Stimulated activated memory B cell treated with anti-CD40 and anti-IgM and Interleukin-4, amounts not matched to agents 10 μg/mL and 1 μg/mL and 100 μg/mL, for 72 hours (primary cell): ENCODE results near the gene ZBTB6.
"Not testable (repeated sequence)": the region's sequence is repeated elsewhere in the genome, so short reads cannot be mapped to it uniquely, and the experiment has no call there.

Experiments used
- ATAC-seq: fragments of 150-1000 bp; cut with Tn5 transposase; 2 replicates; pipeline ENCODE4 v1.10.0; 2021
- H3K27ac Mint-ChIP-seq: one replicate; pipeline ENCODE4 v1.8.0; 2022; ENCODE audit warnings: mild to moderate bottlenecking, mixed read lengths
- H3K27me3 Mint-ChIP-seq: one replicate; pipeline ENCODE4 v1.8.0; 2022; ENCODE audit warnings: mixed read lengths
- H3K36me3 Mint-ChIP-seq: one replicate; pipeline ENCODE4 v1.8.0; 2022; ENCODE audit warnings: mixed read lengths
- H3K4me1 Mint-ChIP-seq: one replicate; pipeline ENCODE4 v1.8.0; 2022; ENCODE audit warnings: mixed read lengths
- H3K4me3 Mint-ChIP-seq: one replicate; pipeline ENCODE4 v1.8.0; 2022; ENCODE audit warnings: mild to moderate bottlenecking, moderate library complexity, mixed read lengths
- H3K9me3 Mint-ChIP-seq: one replicate; pipeline ENCODE4 v1.8.0; 2022; ENCODE audit warnings: mixed read lengths

ZBTB6 gene

DNA sequence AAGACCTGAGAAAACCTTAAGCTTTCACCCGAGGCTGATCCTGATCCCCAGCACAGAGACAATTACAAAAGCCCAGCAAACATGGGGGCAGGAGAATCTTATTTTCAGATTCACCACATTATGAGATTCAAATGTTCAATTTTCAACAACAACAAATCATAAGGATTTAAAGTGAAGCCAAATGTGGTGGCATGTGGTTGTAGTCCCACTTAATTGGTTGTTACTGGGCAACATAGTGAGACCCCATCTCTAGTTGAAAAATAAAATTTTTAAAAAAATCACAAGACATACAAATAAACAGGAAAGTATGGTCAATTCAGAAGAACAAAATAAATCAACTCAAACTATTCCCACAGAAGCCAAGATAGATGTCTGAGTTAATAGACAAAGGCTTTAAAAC is 23.8 kb upstream of the ZBTB6 start:
- no peaks in the 10 kb centered on the region for H3K27me3 Mint-ChIP-seq
- no peak overlapping the region for H3K27ac Mint-ChIP-seq
- H3K4me3 Mint-ChIP-seq: no peak overlapping the region
- H3K9me3 Mint-ChIP-seq: no peaks in the 10 kb centered on the region
- ATAC-seq: no peak
- peaks cover 31% of the 10 kb centered on the region for H3K4me1 Mint-ChIP-seq
- peaks cover 25% of the 10 kb centered on the region for H3K36me3 Mint-ChIP-seq

DNA sequence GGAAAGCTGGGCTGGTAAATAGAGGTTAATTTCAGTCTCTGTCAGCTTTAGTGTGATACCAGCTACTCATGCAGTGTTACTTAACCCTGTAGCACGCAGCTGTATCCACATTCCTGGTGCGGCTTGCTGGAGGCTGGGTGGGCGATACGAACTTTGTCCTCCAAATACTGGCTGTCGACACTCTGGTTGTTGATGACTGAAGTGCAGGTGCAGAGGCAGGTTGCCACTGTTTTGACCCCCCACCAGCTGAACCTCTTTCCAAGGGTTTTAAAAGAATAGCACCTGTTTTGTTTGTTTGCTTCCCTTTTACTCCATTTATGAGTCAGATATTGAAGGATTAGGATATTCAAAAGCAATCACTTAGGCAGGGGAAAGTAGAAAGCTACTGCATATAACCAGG is 23.3 kb upstream of the ZBTB6 start:
- no peak overlapping the region for H3K4me3 Mint-ChIP-seq
- no peak overlapping the region for H3K27ac Mint-ChIP-seq
- H3K36me3 Mint-ChIP-seq: peaks cover 25% of the 10 kb centered on the region
- ATAC-seq: no peak
- H3K9me3 Mint-ChIP-seq: no peaks in the 10 kb centered on the region
- peaks cover 27% of the 10 kb centered on the region for H3K4me1 Mint-ChIP-seq
- no peaks in the 10 kb centered on the region for H3K27me3 Mint-ChIP-seq

DNA sequence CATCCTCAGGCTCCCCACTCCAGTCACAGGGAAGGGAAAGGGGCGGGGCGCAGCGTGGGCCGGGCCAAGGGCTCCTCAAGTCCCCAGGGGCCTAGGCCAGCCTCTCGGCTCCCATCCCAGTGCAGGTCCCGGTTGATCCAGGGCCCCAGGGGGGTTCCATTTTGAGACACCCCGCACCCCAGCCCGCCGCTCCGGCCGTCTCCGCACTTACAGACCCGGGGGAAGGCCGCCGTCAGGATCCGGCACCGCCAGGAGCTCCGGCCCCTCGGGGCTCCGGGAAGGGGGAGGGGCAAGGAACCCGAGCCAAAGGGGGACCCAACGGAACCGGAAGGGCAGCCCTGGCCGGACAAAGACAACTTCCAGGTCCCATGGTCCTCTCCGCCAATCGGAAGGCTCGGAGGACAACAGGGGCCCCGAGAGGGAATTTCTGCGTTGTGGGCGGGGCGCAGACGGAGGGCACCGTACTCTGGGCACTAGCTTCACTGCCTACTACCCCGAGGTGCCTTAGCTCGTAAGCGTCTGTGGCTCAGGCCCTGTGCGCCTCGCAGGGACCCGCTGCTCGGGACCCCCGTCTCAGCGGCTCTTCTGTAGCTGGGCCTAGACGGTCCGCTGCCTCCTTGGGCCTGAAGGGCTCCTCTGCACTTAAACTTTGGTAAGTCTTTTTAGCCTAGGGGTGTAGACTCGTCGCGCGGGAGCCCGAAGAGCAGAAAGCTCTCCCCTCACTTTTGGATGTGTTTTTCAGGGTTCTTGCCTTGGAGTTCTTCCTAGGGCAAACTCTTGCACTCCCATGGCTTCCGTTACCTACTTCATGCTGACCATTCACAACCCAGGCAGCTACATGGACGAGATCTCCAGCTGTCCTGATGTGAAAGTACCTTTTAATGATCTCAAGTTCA is 18.4 kb upstream of the ZBTB6 start, which contains the start of gene ZBTB26:
Gene ZBTB26 (minus strand): TSS at position 287 of the 896 bp plus-strand sequence. CDS start 11,578 bp downstream, outside the sequence.
- peak; percentile 99 for ATAC-seq
- Mint-ChIP-seq H3K27ac (no peak within 1 kb of the TSS), H3K4me1 (peaks cover 14% of the 10 kb centered on the region), H3K4me3 (no peak within 1 kb of the TSS), H3K9me3 (no peaks in the 10 kb centered on the region), H3K36me3 (peaks cover 6% of the 10 kb centered on the region), H3K27me3 (no peaks in the 10 kb centered on the region)

DNA sequence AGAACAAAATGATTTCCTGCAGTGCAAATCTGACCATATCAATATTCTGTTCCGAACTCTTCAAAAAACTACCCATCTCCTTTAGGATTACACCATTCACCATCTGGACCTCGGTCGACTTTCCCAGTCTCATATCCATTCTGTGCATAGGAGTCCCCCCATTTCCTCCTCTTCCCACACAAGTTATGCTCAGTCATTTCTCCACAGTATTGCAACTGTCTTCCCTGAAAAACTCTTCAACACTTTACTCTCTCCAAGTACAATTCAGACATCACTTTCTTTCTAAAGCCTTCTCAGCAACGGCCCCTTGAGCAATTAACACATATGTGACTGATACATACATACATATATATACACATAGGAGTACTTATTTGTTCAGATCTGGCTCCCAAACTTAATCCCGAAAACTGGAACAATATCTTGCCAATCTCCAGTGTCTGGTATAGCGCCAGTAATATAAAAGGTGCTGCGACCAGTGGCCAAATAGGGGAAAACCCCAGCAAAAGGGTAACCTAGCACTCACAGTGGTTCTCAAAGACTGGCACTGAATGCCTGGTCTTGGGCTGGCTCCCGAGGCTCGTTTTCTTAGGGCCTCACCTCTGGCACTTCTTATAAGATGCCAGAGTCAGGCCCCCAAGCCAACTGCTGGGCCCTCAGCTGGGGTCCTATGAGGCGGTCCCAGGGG is 17.6 kb upstream of the ZBTB6 start:
- no peak overlapping the region for H3K4me3 Mint-ChIP-seq
- H3K9me3 Mint-ChIP-seq: no peaks in the 10 kb centered on the region
- peaks cover 6% of the 10 kb centered on the region for H3K36me3 Mint-ChIP-seq
- H3K4me1 Mint-ChIP-seq: peaks cover 14% of the 10 kb centered on the region
- peak; percentile 64 for ATAC-seq
- no peak overlapping the region for H3K27ac Mint-ChIP-seq
- H3K27me3 Mint-ChIP-seq: no peaks in the 10 kb centered on the region

DNA sequence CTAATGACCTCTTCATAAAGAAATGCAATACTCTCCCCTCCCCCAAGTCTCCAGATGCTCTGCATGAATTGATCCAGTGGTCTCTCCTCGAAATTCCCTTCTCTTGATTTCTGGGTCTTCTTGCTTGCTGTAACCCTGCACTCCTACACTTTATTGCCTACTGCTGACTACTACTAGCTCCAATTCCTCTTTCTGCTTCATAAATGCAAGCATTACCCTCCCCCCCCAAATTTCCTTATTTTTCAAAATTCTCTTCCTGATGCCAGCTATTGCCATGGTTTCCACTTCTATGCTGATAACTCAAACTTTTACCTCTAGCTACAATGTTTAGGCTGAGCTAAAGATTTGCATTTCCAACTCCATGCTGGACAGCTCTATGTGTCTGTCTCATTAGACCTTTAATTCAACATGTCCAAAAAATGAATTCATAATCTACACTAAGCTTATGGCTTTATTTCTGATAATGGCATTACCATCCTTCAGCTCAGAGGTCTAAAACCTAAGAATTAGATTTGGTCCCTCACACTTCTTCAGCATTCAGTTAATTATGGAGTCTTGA is 16.8 kb upstream of the ZBTB6 start:
- Mint-ChIP-seq H3K4me1 (peaks cover 14% of the 10 kb centered on the region), H3K4me3 (no peak overlapping the region), H3K27ac (no peak overlapping the region), H3K27me3 (no peaks in the 10 kb centered on the region), H3K36me3 (peaks cover 3% of the 10 kb centered on the region), H3K9me3 (no peaks in the 10 kb centered on the region)
- ATAC-seq: no peak

DNA sequence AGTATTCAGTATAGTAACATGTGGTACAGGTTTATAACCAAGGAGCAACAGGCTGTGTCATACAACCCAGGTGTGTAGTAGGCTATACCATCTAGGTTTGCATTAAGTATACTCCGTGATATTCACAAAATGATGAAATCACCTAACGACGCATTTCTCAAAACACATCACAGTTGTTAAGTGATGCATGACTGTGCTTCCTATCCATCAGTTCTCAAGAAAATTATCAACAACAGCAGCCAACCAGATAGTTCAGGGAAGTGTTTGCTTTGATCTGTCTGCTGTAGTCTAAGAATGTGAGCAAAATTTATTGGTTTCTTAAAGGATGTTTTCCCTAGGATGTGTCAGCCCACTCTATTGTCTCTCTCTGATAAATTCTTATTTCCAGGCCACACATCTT is 10.8 kb upstream of the ZBTB6 start:
- peak; percentile 86 for ATAC-seq
- no peaks in the 10 kb centered on the region for H3K27me3 Mint-ChIP-seq
- H3K9me3 Mint-ChIP-seq: no peaks in the 10 kb centered on the region

DNA sequence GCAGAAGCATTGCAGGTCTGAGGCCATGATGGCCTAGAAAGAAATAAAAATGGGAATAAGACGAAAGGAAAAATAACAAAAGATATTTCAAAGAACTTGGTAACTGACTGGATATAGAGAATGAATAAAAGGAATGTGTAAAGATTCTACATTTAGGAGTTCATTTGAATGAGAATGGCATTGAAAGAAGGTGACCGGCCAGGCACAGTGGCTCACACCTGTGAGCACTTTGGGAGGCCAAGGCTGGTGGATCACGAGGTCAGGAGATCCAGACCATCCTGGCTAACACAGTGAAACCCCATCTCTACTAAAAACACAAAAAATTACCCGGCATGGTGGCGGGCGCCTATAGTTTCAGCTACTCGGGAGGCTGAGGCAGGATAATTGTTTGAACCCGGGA is 9.6 kb upstream of the ZBTB6 start:
- H3K36me3 Mint-ChIP-seq: peaks cover 34% of the 10 kb centered on the region
- no peak for ATAC-seq
- H3K9me3 Mint-ChIP-seq: no peaks in the 10 kb centered on the region
- peaks cover 20% of the 10 kb centered on the region for H3K4me1 Mint-ChIP-seq
- H3K27me3 Mint-ChIP-seq: no peaks in the 10 kb centered on the region
- no peak overlapping the region for H3K4me3 Mint-ChIP-seq
- H3K27ac Mint-ChIP-seq: peak overlapping the region; percentile 12

More for the DNA sequence above, 10.8 kb upstream of the ZBTB6 start:
- peak overlapping the region; percentile 8 for H3K4me3 Mint-ChIP-seq
- H3K36me3 Mint-ChIP-seq: peaks cover 27% of the 10 kb centered on the region
- peaks cover 20% of the 10 kb centered on the region for H3K4me1 Mint-ChIP-seq
- peak overlapping the region; percentile 31 for H3K27ac Mint-ChIP-seq

DNA sequence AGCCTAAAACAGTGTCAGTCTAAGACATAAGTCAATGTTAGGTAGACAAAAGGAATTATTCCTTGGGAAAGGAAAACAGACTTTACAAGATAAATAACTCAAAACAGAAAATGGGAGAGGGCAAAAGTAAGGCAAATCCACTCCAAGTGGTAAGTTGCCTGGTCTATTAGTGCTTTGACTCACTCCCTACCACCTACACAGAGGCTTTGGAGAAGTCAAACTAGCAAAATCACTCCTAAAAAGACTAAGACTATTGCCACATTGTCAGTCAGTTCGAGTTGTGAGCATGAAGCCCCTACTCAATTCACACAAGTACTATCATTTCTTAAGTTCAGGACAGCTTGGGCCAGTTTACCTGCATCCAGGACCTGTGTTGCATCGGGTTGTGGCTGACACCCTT is 5.2 kb upstream of the ZBTB6 start:
- no peak overlapping the region for H3K4me3 Mint-ChIP-seq
- no peaks in the 10 kb centered on the region for H3K9me3 Mint-ChIP-seq
- no peaks in the 10 kb centered on the region for H3K27me3 Mint-ChIP-seq
- no peak for ATAC-seq
- peaks cover 6% of the 10 kb centered on the region for H3K4me1 Mint-ChIP-seq
- H3K27ac Mint-ChIP-seq: no peak overlapping the region
- H3K36me3 Mint-ChIP-seq: peaks cover 35% of the 10 kb centered on the region

DNA sequence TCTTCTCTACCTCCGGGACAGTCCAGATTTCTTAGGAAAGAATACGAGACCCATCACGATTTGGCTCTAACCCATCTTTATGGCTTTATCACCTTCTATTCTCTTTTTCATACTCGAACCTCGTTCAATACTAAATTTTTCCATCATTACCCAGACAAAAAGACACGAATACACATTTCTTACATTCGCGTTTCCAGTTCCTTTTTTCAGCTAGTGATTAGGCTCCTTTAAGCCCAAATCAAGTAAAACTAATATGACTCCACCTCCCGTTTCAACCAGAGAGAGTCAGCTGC is 506 bp downstream of the ZBTB6 start:
- Mint-ChIP-seq H3K27ac (peak overlapping the region; percentile 96), H3K4me3 (peak overlapping the region; percentile 86), H3K9me3 (no peaks in the 10 kb centered on the region), H3K27me3 (no peaks in the 10 kb centered on the region), H3K4me1 (peaks cover 19% of the 10 kb centered on the region), H3K36me3 (peaks cover 39% of the 10 kb centered on the region)
- ATAC-seq: no peak

DNA sequence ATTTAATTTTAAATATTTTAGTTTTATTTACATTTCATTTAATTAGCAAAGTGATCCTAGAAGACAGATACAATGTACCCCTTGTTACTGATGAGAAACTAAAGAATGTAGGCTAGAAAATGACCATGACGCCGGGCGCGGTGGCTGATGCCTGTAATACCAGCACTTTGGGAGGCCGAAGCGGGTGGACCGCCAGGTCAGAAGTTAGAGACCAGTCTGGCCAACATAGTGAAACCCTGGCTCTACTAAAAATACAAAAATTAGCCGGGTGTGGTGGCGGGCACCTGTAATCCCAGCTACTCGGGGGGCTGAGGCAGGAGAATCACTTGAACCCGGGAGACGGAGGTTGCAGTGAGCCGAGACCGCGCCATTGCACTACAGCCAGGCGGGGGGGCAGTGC is 7.0 kb downstream of the ZBTB6 start:
- ATAC-seq: not testable (repeated sequence)

DNA sequence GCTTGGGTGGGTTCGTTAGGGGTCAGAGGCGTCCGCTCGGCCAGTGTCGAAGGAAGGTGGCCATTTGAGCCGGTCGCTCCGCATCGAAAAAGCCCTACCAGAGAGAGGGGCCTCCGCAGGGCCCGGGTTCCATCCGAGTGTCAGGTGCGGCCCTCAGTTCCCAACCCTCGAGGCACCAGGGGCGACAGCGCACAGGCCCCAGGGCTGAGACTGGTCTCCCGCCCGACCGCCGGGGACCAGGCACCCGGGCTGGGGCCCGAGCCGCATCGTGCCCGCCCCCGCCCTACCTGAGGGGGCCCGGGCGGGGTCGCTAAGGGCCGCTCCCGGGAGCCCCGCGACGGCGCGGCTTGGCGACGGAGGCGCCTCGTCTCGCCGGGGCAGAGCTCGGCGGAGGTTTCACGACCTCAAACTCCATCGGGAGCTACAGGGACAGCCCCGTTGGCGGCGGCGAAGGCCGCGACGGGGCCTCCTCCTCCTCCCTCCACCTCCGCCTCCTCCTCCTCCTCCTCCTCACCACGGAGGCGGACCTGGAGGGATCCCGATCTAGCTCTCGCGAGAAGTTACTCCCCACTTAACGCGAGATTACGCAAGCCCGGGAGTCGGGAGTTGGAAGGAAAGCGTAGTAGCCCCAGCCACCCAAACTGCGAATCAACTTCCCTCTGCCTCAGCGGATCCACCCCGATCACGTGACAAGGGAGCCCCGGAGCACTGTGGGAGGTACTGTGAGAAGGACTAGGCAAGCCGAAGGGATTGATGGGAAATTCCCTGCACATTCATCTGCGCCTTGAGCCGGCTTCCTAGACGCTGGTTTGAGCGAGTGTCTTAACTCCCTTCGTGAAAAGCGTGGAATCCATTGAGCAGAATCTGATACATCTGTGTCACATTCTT is 8.1 kb downstream of the ZBTB6 start, which contains the start of gene RC3H2:
Gene RC3H2 (minus strand): TSS at position 537 of the 888 bp plus-strand sequence. CDS start 7,850 bp downstream, outside the sequence.
- peak within 1 kb of the TSS; percentile 95 for H3K27ac Mint-ChIP-seq
- no peaks in the 10 kb centered on the region for H3K27me3 Mint-ChIP-seq
- peak within 1 kb of the TSS; percentile 86 for H3K4me3 Mint-ChIP-seq
- ATAC-seq: peak; percentile 98
- H3K36me3 Mint-ChIP-seq: peaks cover 19% of the 10 kb centered on the region
- no peaks in the 10 kb centered on the region for H3K9me3 Mint-ChIP-seq
- H3K4me1 Mint-ChIP-seq: peaks cover 15% of the 10 kb centered on the region

More for the DNA sequence above, 7.0 kb downstream of the ZBTB6 start:
- not testable (repeated sequence) for H3K27ac Mint-ChIP-seq, H3K9me3 Mint-ChIP-seq, H3K27me3 Mint-ChIP-seq, H3K4me3 Mint-ChIP-seq
- Mint-ChIP-seq H3K36me3 (peaks cover 26% of the 10 kb centered on the region), H3K4me1 (peaks cover 15% of the 10 kb centered on the region)

DNA sequence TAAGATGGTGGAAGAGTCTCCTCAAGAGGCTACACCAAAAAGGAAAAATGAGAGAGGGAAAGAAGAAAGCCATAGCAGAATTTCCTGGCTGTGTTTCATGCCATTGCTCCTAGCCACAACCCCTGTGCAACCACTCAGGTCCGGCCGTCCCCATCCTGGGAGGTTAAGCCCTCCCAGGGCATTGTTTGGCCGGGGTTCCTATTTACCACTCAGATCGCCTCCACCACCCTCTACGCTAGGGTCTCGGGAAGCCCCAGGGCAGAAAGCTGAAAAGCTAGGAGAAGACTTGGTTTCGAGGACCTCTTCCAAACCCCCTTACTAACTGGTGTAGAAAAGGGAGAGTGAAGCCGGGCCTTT is 8.7 kb downstream of the ZBTB6 start:
- H3K9me3 Mint-ChIP-seq: no peaks in the 10 kb centered on the region
- H3K4me3 Mint-ChIP-seq: peak overlapping the region; percentile 86
- no peaks in the 10 kb centered on the region for H3K27me3 Mint-ChIP-seq
- H3K36me3 Mint-ChIP-seq: peaks cover 15% of the 10 kb centered on the region
- peak overlapping the region; percentile 95 for H3K27ac Mint-ChIP-seq
- peak; percentile 24 for ATAC-seq
- H3K4me1 Mint-ChIP-seq: peaks cover 18% of the 10 kb centered on the region

DNA sequence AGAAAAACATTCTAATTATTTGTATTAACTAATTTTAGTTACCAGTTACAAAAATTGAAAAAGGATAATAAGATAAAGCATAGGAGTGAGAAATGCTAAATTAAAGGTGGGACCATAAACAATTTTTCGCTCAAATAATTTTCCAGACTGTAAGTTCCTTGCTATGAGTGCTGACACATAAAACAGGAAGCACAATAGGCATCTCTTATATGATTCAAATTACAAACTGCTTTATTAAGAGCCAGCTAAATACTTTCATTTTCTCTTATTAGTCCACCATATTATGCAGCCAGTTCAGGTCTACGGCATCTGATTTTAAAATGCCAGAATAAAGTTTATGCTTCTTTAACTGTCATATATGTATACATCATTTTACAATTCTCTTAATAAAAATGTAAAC is 12.3 kb downstream of the ZBTB6 start:
- Mint-ChIP-seq H3K4me1 (peaks cover 28% of the 10 kb centered on the region), H3K27me3 (no peaks in the 10 kb centered on the region), H3K27ac (no peak overlapping the region), H3K4me3 (peak overlapping the region; percentile 23), H3K9me3 (no peaks in the 10 kb centered on the region), H3K36me3 (peaks cover 5% of the 10 kb centered on the region)
- no peak for ATAC-seq

DNA sequence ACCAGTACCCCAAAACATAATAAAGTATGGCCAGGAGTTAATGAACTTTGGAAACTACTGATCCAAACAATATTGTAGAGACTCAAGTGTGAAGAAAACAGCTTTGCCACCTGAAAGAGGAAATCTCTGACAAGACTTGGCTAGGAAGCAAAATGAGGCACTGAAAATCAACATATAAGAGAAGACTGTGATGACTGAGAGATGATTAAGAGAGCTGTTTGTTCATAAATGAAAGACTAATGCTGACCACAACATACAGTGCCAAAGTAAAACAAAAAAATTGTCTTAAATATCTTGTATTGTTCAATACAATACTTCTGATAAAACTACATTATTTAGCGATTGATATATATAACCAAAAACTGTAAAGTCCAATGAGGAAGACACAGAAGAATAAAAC is 15.2 kb downstream of the ZBTB6 start:
- Mint-ChIP-seq H3K4me3 (no peak overlapping the region), H3K4me1 (peaks cover 14% of the 10 kb centered on the region), H3K36me3 (peaks cover 21% of the 10 kb centered on the region), H3K27me3 (no peaks in the 10 kb centered on the region), H3K27ac (peak overlapping the region; percentile 70), H3K9me3 (no peaks in the 10 kb centered on the region)
- ATAC-seq: no peak

DNA sequence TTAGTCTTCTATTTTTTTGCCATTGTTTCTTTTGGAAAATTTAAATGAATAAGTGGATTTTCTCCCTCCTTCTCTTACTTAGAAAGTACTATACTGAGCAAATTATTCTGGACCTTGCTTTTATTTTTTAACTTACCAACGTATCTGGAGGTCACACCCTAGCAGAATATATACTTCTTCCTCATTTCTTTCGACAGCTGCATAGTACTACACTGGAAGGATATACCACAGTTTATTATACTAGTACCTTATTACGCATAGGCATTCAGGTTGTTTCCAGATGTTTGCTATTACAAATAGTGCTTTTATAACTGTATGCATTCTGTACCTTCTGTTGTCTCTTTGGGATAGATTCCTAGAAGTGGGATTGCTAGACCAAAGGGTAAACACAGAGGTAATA is 24.6 kb downstream of the ZBTB6 start:
- Mint-ChIP-seq H3K4me3 (no peak overlapping the region), H3K36me3 (peaks cover 51% of the 10 kb centered on the region), H3K27ac (no peak overlapping the region), H3K27me3 (no peaks in the 10 kb centered on the region), H3K4me1 (peaks cover 10% of the 10 kb centered on the region), H3K9me3 (no peaks in the 10 kb centered on the region)
- no peak for ATAC-seq
